HG02885 (cell line): ENCODE results near the gene SEH1L.

ENCODE experiments used
- ATAC-seq: cut with Tn5 transposase; IDR thresholded peaks from one replicate; pipeline ENCODE4 v1.9.1; 2021; ENCODE audit warnings: mild to moderate bottlenecking; ENCODE audit not compliant: unreplicated experiment, poor library complexity

The SEH1L gene

GRCh38 chr18:13028869-13029268, 81.1 kb downstream of the SEH1L start:
- no peak for ATAC-seq

- ATAC-seq, result no peak
Measured at GRCh38 chr18:13032173-13032572, 84.4 kb downstream of the SEH1L start.

GRCh38 chr18:13035249-13035914, 87.6 kb downstream of the SEH1L start:
- no peak for ATAC-seq

GRCh38 chr18:13036622-13037320, 89.0 kb downstream of the SEH1L start:
- ATAC-seq, result no peak
